MM.1S (cell line): ENCODE measurements around the gene ZMYM3.

Source experiments
- DNase-seq: peaks from one replicate; pipeline ENCODE4 v3.0.0-alpha.2; 2015
- H2AFZ ChIP-seq: fragments of 300-600 bp; sonication (generic); 2 replicates; pipeline ENCODE4 v1.6.0; 2016; ENCODE audit warnings: antibody characterized with exemption, low read length
- H3F3A ChIP-seq: fragments of 300-600 bp; sonication (generic); 2 replicates; pipeline ENCODE4 v1.6.1; 2016; ENCODE audit warnings: mild to moderate bottlenecking, antibody characterized with exemption, low read length, moderate library complexity, mixed read lengths; ENCODE audit not compliant: insufficient read depth
- H3K27ac ChIP-seq: fragments of 300-600 bp; sonication (generic); 2 replicates; pipeline ENCODE4 v1.5.1; 2016; ENCODE audit warnings: mild to moderate bottlenecking, low read length
- H3K27me3 ChIP-seq: fragments of 300-600 bp; sonication (generic); replicated peaks from 2 replicates; pipeline ENCODE4 v1.6.0; 2016; ENCODE audit warnings: low read length; ENCODE audit not compliant: insufficient read depth
- H3K36me3 ChIP-seq: fragments of 300-600 bp; sonication (generic); replicated peaks from 2 replicates; pipeline ENCODE4 v1.6.1; 2016; ENCODE audit warnings: mild to moderate bottlenecking, low read length, mixed read lengths; ENCODE audit not compliant: insufficient read depth
- H3K4me1 ChIP-seq: fragments of 300-600 bp; sonication (generic); 2 replicates; pipeline ENCODE4 v1.6.1; 2016; ENCODE audit warnings: low read length, mixed read lengths
- H3K4me2 ChIP-seq: fragments of 300-600 bp; sonication (generic); 2 replicates; pipeline ENCODE4 v1.6.0; 2016; ENCODE audit warnings: low read depth, low read length
- H3K4me3 ChIP-seq: fragments of 300-600 bp; sonication (generic); 2 replicates; pipeline ENCODE4 v1.5.1; 2016; ENCODE audit warnings: low read length, mixed read lengths
- H3K79me2 ChIP-seq: fragments of 300-600 bp; sonication (generic); 2 replicates; pipeline ENCODE4 v1.6.1; 2016; ENCODE audit warnings: mixed run types, low read length, mixed read lengths
- H3K9ac ChIP-seq: fragments of 300-600 bp; sonication (generic); 2 replicates; pipeline ENCODE4 v1.6.1; 2016; ENCODE audit warnings: low read length, mixed read lengths
- H3K9me2 ChIP-seq: fragments of 300-600 bp; sonication (generic); replicated peaks from 2 replicates; pipeline ENCODE4 v1.6.1; 2016; ENCODE audit warnings: mild to moderate bottlenecking, low read length, mixed read lengths; ENCODE audit not compliant: insufficient read depth
- H3K9me3 ChIP-seq: fragments of 300-600 bp; sonication (generic); replicated peaks from 2 replicates; pipeline ENCODE4 v1.6.1; 2016; ENCODE audit warnings: mild to moderate bottlenecking, low read length, mixed read lengths; ENCODE audit not compliant: insufficient read depth
- H4K20me1 ChIP-seq: fragments of 300-600 bp; sonication (generic); 2 replicates; pipeline ENCODE4 v1.6.1; 2016; ENCODE audit warnings: mild to moderate bottlenecking, low read length, moderate library complexity, mixed read lengths; ENCODE audit not compliant: insufficient read depth
- CTCF ChIP-seq: fragments of 300-600 bp; sonication (generic); IDR thresholded peaks from 2 replicates; pipeline ENCODE4 v1.5.1; 2016; ENCODE audit warnings: antibody characterized with exemption, low read length, mixed read lengths
- EZH2 ChIP-seq: fragments of 300-600 bp; sonication (generic); optimal IDR thresholded peaks from 2 replicates; pipeline ENCODE3; 2017; ENCODE audit warnings: low read depth, mild to moderate bottlenecking, antibody characterized with exemption, low read length, mixed read lengths
- EZH2phosphoT487 ChIP-seq: fragments of 300-600 bp; sonication (generic); IDR thresholded peaks from 2 replicates; pipeline ENCODE4 v1.6.1; 2018; ENCODE audit warnings: antibody characterized with exemption, low read length

ZMYM3 gene

GRCh38 chrX:71252221-71252620 lies 1.7 kb downstream of the ZMYM3 start:
- Histone ChIP-seq H3K4me3 (no peak overlapping the region), H3K4me1 (no peaks in the 10 kb centered on the region), H3K9me3 (no peaks in the 10 kb centered on the region), H3K79me2 (peaks cover 7% of the 10 kb centered on the region; the same call in 1 of the 2 replicates), H3K36me3 (no peaks in the 10 kb centered on the region), H4K20me1 (no peaks in the 10 kb centered on the region), H3K9ac (no peak overlapping the region), H3K27me3 (no peaks in the 10 kb centered on the region), H3K4me2 (peak overlapping the region; percentile 57; the same call in 1 of the 2 replicates), H2AFZ (no peak overlapping the region), H3F3A (no peaks in the 10 kb centered on the region), H3K9me2 (no peaks in the 10 kb centered on the region), H3K27ac (no peak overlapping the region)
- TF ChIP-seq EZH2phosphoT487 (no peak), EZH2 (no peak), CTCF (no peak)
- DNase-seq: no peak

GRCh38 chrX:71251466-71251973 lies 2.4 kb downstream of the ZMYM3 start:
- H3K79me2 ChIP-seq: peaks cover 7% of the 10 kb centered on the region; the same call in 1 of the 2 replicates
- no peaks in the 10 kb centered on the region for H3K4me1 ChIP-seq
- H2AFZ ChIP-seq: no peak overlapping the region
- TF ChIP-seq EZH2 (no peak), CTCF (no peak), EZH2phosphoT487 (no peak)
- no peak overlapping the region for H3K4me3 ChIP-seq
- H3K9ac ChIP-seq: no peak overlapping the region
- H3K27ac ChIP-seq: no peak overlapping the region
- no peaks in the 10 kb centered on the region for H3F3A ChIP-seq
- DNase-seq: no peak
- H3K27me3 ChIP-seq: no peaks in the 10 kb centered on the region
- no peaks in the 10 kb centered on the region for H3K9me2 ChIP-seq
- no peaks in the 10 kb centered on the region for H3K9me3 ChIP-seq
- H3K4me2 ChIP-seq: peak overlapping the region; percentile 57; the same call in 1 of the 2 replicates
- no peaks in the 10 kb centered on the region for H3K36me3 ChIP-seq
- no peaks in the 10 kb centered on the region for H4K20me1 ChIP-seq

GRCh38 chrX:71250841-71251240 lies 3.1 kb downstream of the ZMYM3 start:
- no peak overlapping the region for H3K4me2 ChIP-seq
- H3K36me3 ChIP-seq: no peaks in the 10 kb centered on the region
- no peak overlapping the region for H2AFZ ChIP-seq

More at GRCh38 chrX:71250841-71251240, 3.1 kb downstream of the ZMYM3 start:
- peaks cover 7% of the 10 kb centered on the region; the same call in 1 of the 2 replicates for H3K79me2 ChIP-seq
- no peaks in the 10 kb centered on the region for H3K27me3 ChIP-seq
- no peaks in the 10 kb centered on the region for H3F3A ChIP-seq
- TF ChIP-seq EZH2phosphoT487 (no peak), EZH2 (no peak), CTCF (no peak)
- no peak overlapping the region for H3K27ac ChIP-seq
- DNase-seq: no peak
- H3K9ac ChIP-seq: no peak overlapping the region
- H3K9me2 ChIP-seq: no peaks in the 10 kb centered on the region
- H3K4me1 ChIP-seq: no peaks in the 10 kb centered on the region
- no peak overlapping the region for H3K4me3 ChIP-seq
- no peaks in the 10 kb centered on the region for H3K9me3 ChIP-seq
- H4K20me1 ChIP-seq: no peaks in the 10 kb centered on the region
